ENCODE results near the gene TMEM14B.
"Not testable (repeated sequence)": the region's sequence is repeated elsewhere in the genome, so short reads cannot be mapped to it uniquely, and the experiment has no call there.

Gene TMEM14B

DNA sequence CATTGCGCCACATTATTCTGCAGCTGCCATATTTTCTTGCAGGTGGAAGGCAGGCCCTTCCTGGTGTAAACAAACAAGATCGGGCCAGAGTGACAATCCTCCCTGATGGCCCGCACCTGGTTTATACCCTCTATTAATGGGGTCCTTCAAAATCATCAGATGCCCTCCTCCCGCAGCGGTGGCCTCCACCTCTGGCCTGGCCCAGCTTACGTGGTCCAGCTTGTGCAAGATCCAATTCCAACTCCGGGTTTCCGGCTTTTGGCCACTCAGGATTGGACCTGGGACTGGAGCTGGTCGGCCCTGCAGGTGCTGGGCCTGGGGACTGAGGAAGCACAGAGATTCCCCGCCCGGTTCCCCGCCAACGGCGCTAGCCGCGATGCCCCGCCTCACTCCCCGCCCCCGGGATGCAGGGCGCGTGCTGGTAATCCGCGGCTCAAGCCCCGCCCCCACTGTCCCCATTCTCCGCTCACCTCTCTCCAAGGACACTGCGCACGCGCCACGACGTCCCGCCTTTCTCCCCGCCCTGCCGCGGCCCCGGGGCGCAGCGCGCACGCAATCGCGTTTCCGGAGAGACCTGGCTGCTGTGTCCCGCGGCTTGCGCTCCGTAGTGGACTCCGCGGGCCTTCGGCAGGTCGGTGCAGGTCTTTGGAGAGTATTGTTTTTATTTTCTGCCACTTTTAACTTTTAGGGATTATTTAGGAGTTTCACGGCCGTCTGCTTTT lies at the start of gene TMEM14B:
Gene TMEM14B (plus strand): TSS at position 555 of the 722 bp plus-strand sequence. CDS start 1,441 bp downstream, outside the sequence.
- DNase-seq, result peak; percentile 96 to 99

DNA sequence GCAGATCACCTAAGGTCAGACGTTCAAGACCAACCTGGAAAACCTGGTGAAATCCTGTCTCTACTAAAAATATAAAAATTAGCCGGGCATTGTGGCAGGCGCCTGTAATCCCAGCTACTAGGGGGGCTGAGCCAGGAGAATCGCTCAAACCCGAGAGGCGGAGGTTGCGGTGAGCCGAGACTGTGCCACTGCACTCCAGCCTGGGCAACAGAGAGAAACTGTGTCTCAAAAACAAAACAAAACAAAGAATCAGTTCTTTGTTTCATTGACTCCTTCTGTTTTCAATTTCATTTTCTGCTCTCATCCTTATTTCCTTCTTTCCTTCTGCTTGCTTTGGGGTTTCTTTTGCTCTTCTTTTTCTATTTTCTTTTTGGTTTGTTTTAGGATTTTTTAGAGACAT lies 33.6 kb upstream of the TMEM14B start:
- no peak for DNase-seq

DNA sequence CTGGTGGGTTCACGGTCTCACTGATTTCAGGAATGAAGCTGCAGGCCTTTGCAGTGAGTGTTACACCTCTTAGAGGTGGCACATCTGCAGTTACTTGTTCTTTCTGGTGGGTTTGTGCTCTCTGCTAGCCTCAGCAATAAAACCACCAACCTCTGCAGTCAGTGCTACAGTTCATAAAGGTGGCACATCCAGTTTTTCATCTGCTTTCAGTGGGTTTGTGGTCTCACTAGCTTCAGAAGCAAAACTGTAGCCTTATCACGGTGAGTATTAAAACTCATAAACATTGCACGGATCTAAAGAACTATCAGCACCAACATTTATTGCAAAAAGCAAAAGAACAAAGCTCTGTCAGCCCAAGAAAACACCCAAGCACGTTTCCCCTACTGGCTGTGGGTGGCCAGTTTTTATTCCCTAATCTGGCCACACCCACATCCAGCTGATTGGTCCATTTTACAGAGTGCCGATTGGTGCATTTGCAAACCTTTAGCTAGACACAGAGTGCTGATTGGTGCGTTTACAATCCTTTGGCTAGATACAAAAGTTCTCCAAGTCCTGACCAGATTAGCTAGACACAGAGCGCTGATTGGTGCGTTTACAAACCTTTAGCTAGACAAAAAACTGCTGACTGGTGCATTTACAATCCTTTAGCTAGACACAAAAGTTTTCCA lies 28.2 kb upstream of the TMEM14B start:
- DNase-seq, result peak in 1 of 2 donors; percentile 19

DNA sequence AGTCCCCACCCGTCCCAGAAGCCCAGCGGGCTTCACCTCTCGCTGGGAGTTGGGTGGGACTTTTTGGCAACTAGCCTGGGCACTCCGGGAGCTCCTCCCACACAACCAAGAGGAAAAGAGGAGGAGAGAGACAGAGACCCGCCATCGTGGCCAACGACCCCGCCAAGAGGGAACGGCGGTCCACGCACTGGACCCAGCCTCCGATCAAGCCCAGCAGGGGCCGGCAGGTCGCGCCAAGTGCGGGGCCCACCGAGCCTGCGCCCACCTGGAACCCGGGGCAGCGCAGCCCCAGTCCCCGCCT lies 27.7 kb upstream of the TMEM14B start:
- no peak for DNase-seq

DNA sequence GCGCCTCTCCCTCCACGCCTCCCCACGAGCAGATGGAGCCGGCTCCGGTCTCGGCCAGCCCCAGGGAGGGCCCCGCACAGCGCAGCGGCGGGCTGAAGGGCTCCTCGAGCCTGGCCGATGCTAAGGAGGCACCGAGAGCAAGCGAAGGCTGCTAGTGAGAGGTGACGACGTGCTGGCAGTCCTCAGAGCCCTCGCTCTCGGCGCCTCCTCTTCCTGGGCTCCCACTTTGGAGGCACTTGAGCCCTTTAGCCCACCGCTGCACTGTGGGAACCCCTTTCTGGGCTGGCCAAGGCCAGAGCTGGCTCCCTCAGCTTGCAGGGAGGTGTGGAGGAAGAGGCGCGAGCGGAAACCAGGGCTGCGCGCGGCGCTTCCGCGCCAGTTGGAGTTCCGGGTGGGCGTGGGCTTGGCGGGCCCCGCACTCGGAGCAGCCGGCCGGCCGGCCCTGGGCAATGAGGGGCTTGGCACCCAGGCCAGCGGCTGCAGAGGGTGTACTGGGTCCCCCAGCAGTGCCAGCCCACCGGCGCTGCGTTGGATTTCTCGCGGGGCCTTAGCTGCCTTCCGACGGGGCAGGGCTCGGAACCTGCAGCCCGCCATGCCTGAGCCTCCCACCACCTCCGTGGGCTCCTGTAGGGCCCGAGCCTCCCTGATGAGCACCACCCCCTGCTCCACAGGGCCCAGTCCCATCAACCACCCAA lies 27.2 kb upstream of the TMEM14B start:
- DNase-seq, result peak; percentile 20 to 28

DNA sequence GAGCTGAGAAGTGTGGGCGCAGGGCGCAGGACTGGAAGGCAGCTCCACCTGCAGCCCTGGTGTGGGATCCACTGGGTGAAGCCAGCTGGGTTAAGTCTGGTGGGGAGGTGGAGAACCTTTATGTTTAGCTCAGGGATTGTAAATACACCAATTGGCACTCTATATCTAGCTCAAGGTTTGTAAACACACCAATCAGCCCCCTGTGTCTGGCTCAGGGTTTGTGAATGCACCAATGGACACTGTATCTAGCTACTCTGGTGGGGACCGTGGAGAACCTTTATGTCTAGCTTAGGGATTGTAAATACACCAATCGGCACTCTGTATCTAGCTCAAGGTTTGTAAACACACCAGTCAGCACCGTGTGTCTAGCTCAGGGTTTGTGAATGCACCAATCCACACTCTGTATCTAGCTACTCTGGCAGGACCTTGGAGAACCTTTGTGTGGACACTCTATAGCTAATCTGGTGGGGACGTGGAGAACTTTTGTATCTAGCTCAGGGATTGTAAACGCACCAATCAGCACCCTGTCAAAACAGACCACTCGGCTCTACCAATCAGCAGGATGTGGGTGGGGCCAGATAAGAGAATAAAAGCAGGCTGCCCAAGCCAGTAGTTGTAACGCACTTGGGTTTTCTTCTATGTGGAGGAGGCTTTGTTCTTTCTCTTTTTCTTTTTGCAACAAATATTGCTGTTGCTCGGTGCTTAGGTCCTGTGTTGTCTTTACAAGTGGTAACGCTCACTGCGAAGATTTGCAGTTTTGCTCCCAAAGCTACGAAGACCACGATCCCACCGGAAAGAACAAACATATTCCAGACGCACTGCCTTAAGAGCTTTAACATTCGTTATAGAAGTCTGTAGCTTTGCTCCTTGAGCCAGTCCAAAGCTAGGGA lies 26.4 kb upstream of the TMEM14B start:
- not testable (repeated sequence) for DNase-seq

DNA sequence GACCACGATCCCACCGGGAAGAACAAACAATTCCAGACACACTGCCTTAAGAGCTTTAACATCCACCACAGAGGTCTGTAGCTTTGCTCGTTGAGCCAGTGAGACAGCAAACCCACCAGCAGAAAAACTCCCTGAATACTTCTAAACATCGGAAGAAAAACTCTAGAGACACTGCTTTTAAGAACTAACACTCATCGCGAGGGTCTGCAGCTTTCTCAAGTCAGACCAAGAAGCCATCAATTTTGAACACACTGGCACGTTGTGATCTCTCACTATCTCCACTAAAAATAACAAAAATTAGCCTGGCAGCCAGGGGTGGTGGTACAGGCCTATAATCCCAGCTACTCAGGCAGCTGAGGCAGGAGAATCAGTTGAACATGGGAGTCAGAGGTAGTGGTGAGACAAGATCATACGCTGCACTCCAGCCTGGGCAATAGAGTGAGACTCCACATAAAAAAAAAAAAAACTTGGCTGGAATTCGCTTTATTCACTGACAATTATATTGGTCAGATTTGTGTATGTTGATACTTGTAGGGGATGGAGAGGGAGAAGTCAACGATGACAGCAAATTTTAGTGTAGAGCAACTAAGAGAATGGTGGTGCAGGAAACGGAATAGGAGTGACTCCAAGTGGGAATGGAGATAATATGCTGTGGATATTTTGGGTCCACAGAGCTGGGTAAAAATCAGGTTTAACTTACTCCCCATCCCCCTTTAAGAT lies 25.6 kb upstream of the TMEM14B start:
- no peak for DNase-seq

DNA sequence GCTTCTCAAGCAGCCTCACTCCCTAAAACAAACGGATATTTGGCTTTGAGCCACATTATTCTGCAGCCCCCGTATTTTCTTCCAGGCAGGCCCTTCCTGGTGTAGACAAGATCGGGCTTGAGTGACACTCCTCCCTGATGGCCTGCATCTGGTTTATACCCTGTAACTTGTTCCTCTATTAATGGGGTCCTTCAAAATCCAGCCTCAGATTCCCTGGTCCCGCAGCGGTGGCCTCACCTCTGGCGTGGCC lies 25.1 kb upstream of the TMEM14B start:
- DNase-seq, result no peak

DNA sequence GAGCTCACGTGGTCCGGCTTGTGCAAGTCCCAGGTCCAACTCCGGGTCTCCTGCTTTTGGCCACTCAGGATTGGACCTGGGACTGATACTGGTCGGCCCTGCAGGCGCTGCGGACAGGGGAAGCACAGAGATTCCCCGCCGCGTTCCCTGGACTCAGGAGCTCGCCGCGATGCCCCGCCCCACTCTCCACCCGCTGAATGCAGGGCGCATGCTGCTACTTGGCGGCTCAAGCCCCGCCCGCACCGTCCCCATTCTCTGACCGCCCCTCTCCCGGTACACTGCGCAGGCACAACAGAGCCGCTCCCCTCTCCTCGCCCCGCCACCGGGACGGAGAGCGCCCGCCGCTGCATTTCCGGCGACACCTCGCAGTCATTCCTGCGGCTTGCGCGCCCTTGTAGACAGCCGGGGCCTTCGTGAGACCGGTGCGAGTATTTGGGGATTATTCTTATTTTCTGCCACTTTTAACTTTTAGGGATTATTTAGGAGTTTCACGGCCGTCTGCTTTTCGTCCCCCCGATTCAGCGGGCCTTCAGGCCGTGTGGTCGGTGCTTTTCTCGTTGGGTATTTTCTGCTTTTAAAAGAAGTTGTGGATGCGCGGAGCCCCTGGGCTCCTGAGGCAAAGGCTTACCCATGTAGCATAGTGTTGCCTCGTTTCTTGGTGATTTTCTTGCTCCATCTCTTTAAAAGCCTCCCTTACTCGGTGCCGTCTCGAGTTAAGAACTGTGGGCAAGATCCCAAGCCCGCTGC lies 24.6 kb upstream of the TMEM14B start, which contains the start of gene TMEM14C:
Gene TMEM14C (plus strand): TSS at position 251 of the 747 bp plus-strand sequence. CDS start 1,544 bp downstream, outside the sequence.
- DNase-seq, result peak; percentile 91 to 95

DNA sequence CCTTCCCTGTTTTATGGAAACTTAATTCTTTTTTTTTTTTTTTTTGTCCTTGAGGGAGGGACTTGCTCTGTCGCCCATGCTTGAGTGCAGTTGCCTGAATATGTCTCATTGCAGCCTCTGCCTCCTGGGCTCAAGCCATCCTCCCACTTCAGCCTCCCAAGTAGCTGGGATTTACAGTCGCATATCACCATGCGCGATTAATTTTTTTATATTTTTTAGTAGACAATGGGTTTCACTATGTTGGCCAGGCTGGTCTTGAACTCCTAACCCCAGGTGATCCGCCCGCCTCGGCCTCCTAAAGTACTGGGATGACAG lies 24.1 kb upstream of the TMEM14B start:
- no peak for DNase-seq

DNA sequence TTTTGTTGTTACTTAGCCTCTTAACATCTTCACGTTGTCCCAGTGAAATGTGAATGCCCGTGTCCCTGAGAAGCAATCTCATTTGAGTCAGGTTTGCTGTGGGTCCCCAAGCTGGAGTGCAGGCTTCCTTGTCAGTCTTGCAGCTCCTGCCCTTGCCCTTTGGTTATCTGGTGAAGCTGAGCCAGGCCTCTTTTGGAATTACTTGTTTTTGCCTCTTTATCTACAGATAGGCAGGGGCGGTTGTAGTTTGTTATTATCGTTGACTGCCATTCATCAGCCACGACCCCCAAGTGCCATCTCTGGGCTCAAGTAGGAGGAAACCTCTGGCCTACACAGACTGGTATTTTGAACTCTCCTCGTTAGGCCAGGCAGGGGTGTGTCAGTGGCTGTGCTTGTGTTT lies 22.6 kb upstream of the TMEM14B start:
- no peak for DNase-seq

DNA sequence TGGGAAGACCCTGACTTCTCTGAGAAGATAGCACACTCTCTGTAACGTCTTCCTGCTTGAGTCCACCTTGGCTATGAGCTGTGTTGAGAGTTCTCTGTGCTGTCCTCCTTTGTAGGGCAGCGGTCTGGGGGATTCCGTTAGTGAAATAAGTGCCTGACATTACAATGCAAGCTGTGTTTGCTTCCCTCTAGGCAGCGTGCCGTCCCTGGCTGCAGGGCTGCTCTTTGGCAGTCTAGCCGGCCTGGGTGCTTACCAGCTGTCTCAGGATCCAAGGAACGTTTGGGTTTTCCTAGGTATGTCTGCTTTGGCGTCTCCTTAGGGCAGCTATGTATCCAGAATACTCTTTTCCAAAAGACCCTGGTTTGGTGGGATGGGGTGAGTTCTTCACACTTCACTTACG lies 21.9 kb upstream of the TMEM14B start:
- DNase-seq, result no peak

DNA sequence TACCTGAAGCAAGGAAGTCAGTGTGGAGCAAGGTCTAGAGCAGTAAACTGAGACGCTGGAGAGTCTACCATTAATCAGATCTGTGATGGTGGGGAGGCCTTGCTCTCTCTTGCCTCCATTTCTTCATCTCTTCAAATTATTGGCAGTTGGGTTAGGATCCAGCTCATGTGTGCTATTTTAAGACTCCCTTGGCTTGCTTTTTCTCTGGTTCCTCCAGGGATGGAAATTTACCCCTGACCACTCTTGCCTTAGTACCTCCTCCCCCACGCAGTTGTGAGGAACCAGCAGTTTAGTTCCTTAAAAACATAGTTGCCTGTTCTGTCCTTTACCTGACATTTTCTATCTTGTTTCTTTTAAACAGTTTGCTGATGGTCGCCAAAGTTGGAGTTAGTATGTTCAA lies 17.4 kb upstream of the TMEM14B start:
- DNase-seq, result peak in 1 of 2 donors; percentile 44

DNA sequence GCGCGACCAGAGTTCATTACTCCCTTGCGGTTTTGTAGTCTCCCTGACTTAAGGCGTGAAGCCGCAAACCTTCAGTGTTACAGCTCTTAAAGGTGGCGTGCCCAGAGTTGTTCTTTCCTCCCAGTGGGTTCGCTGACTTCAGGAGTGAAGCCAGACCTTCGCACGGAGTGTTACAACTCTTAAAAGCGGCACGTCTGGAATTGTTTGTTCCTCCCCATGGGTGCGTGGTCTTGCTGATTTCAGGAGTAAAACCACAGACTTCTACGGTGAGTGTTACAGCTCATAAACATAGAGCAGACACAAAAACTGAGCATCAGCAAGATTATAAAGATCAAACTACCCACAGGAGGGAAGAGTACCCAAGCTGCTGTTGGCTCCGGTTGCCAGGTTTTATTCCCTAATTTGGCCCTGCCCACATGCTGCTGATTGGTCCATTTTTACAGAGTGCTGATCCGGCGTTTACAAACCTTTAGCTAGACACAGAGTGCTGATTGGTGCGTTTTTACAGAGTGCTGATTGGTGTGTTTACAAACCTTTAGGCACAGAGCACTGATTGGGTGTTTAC lies 14.4 kb upstream of the TMEM14B start:
- no peak for DNase-seq

DNA sequence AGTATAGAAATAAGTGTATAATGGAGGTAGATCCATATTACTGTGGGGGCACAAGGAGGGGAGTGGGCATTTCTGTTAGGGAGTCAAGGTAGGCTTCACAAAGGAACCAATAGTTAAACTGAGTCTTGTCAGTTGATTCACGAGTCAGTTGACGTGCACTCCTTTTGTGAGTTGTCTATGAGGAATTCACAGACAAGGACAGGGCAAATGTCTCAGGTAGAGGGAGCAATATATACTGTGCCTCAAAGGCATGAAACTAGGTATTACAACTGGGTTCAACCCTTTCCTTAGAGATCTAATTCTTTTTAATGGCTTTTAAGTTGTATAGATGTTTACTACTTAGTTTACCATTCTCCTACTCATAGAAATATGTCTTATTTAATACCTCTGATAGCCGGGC lies 13.7 kb upstream of the TMEM14B start:
- no peak for DNase-seq

DNA sequence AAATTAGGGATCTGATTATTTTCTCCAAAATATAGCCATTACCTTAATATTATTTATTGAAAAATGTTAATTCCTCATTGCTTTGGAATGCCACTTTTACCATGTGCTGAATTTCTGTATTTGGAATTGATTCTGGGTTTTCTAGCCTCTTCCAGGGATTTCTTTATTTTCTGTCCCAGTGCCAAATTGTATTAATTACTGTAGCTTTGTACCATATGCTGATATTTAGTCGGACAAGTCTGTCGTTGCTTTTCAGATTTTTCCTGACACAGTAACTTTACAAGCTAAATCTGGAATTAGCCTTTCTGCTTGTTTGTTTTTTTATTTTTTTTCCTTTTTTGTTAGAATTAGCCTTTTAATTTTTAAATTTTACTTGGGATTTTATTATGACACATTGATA lies 10.9 kb upstream of the TMEM14B start:
- no peak for DNase-seq

DNA sequence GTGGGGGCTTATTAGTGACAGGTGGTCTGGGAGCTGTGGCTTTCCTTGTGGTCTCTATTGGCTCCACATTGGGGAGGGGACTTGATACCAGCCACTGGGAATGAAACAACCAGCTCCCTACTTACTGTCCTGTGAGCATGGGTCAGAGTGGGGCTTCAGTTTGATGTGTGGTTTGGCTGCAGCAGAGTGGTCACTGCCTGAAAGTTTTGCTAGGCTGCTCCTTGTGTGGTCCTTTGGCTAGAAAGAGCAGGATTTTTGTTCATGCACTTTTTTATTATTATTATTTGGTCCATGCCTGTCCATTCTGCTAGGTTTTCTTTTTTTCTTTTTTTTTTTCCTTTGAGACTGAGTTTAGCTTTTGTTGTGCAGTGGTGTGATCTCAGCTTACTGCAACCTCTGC lies 7.5 kb upstream of the TMEM14B start:
- no peak for DNase-seq

DNA sequence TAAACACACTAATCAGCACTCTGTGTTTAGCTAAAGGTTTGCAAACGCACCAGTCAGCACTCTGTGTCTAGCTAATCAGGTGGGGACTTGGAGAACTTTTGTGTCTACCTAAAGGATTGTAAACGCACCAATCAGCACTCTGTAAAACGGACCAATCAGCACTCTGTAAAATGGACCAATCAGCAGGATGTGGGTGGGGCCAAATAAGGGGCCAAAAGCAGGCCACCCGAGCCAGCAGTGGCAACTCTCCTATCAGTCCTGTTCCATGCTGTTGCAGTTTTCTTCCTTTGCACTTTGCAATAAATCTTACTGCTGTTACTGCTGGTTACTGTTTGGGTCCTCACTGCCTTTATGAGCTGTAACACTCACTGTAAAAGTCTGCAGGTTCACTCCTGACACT lies 6.0 kb upstream of the TMEM14B start:
- not testable (repeated sequence) for DNase-seq

DNA sequence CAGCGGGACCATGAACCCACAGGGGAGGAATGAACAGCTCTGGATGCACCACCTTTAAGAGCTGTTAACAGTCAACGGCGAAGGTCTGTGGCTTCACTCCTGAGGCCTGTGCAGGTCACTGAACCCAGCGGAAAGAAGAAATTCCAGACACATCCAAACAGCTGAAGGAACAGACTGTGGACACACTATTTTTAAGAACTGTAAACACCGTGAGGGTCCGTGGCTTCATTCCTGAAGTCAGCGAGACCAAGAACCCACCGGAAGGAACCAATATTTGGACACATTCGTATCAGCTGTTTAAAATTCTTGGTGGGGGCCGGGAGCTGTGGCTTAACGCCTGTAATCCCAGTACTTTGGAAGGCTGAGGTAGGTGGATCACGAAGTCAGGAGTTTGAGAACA lies 5.4 kb upstream of the TMEM14B start:
- no peak for DNase-seq

DNA sequence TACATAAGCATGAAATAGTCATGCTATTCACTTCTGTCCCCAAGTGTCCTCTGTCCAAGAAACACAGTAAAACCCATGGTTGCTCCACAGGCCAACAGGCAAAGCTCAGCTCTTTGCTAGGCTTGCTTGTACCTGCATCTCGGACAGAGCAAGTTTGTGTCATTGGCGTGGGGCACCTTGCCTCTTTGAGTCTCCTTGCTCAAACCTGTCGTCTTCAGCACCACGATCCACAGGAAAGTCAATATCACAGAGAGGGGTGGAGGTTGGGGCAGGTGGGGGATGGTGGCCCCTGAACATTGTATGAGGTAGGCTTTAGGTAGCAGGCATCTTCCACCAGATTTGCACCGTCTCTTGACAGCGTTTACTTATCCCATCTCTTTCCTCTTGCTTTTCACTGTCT lies 4.1 kb upstream of the TMEM14B start:
- DNase-seq, result no peak

DNA sequence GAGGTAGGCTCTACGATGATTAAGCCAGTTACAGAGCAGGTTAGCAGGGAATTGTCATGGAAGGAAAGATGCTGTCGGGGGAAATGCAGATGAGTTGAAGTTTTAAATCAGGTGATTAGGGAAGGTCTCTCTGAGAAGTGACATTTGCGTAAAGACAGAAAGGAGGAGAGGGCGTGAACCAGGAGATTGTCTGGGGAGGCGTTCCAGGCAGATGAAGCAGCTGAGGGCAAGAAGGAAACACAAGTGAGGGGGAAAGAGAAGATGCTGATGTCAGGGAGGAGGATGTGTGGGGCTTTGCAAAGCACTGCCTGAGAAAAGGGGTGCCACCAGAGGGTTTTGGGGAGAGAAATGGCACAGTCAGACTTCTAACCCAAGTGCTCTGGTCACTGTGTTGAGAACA lies 2.5 kb upstream of the TMEM14B start:
- DNase-seq, result no peak

DNA sequence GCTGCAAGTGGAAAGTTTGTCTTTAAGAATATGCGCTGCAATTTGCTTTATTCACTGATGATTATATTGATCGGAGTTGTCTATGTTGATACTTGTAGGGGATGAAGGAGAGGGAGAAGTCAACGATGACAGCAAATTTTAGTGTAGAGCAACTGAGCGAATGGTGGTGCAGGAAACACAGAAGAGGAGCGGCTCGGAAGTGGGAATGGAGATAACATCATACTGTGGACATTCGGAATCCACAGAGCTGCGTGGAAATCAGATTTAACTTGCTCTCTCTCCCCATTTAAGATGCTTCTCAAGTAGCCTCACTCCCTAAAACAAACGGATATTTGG lies 722 bp upstream of the TMEM14B start:
- DNase-seq, result no peak

All from inflammatory macrophage treated with lipopolysaccharide for 1 hour (primary cell).